Stomach (tissue), 4 donors: ENCODE data around the gene EDEM3.

Source experiments
- CTCF ChIP-seq, 7 experiments: fragments of 450-650 bp in 4 of 7; fragments of 200-600 bp in 3 of 7; sonication (generic) in 3 of 7; IDR thresholded peaks; one replicate each; pipeline ENCODE4 v1.5.1; 2016 to 2019; ENCODE audit warnings: antibody characterized with exemption in 7 of 7, control low read depth in 2 of 7, mild to moderate bottlenecking in 1 of 7
- EP300 ChIP-seq: sonication (generic); formaldehyde crosslinking; IDR thresholded peaks from one replicate; pipeline ENCODE4 v1.6.1; 2017; ENCODE audit warnings: antibody characterized with exemption
- POLR2A ChIP-seq, 4 donors: fragments of 450-650 bp; IDR thresholded peaks; one replicate each; pipeline ENCODE4 v1.6.1; 2016; ENCODE audit warnings: antibody characterized with exemption in 4 of 4, control low read depth in 2 of 4, mild to moderate bottlenecking in 1 of 4, moderate library complexity in 1 of 4
- POLR2AphosphoS5 ChIP-seq, 3 donors: sonication (generic); formaldehyde crosslinking; IDR thresholded peaks; one replicate each; pipeline ENCODE4 v1.6.1; 2016; ENCODE audit warnings: antibody characterized with exemption in 3 of 3

GRCh38 chr1:184793967-184794366, 39.3 kb upstream of the EDEM3 start:
- no peak for TF ChIP-seq CTCF (IDR thresholded peaks at IDR 0.05)
- TF ChIP-seq POLR2A (IDR thresholded peaks at IDR 0.05) = no peak
- no peak for TF ChIP-seq POLR2AphosphoS5 (IDR thresholded peaks at IDR 0.05)
- TF ChIP-seq EP300 = no peak
